ENCODE results near the gene MERTK.
"Not testable (repeated sequence)": the region's sequence is repeated elsewhere in the genome, so short reads cannot be mapped to it uniquely, and the experiment has no call there.

DNA sequence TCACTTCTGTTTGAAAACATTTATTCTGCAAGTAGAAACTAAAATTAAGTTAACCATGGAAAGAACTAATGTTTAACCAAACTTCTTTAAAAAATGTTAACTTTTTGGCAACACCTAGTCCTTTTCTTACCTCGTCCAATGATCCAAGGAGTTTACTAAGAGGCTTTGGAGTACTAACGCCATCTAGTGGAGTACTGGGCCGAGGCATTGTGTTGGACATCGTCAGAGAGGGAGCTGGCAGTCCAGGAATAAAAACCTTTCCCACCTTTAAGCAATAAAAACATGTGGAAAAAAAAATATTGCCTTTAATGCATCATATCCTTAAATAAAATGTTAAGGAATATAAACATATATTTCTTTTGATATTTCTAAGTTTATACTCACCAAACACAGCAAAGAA, 47.8 kb upstream of the MERTK start:
- not testable (repeated sequence) for TF ChIP-seq EZH2 (IDR thresholded peaks at IDR 0.05; ENCODE audit: borderline replicate concordance)
- TF ChIP-seq, protein P1, sequence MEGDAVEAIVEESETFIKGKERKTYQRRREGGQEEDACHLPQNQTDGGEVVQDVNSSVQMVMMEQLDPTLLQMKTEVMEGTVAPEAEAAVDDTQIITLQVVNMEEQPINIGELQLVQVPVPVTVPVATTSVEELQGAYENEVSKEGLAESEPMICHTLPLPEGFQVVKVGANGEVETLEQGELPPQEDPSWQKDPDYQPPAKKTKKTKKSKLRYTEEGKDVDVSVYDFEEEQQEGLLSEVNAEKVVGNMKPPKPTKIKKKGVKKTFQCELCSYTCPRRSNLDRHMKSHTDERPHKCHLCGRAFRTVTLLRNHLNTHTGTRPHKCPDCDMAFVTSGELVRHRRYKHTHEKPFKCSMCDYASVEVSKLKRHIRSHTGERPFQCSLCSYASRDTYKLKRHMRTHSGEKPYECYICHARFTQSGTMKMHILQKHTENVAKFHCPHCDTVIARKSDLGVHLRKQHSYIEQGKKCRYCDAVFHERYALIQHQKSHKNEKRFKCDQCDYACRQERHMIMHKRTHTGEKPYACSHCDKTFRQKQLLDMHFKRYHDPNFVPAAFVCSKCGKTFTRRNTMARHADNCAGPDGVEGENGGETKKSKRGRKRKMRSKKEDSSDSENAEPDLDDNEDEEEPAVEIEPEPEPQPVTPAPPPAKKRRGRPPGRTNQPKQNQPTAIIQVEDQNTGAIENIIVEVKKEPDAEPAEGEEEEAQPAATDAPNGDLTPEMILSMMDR (IDR thresholded peaks at IDR 0.05; ENCODE audit: poor library complexity): peak; percentile 49

Data from hepatocyte (in vitro differentiated cells).